ENCODE measurements around the gene WDR72.
"Not testable (repeated sequence)": the region's sequence is repeated elsewhere in the genome, so short reads cannot be mapped to it uniquely, and the experiment has no call there.

The WDR72 gene

GRCh38 chr15:53588773-53589172 lies 170.7 kb downstream of the WDR72 start:
- DNase-seq, result no peak

- peak; percentile 17 to 26 for DNase-seq
Measured at GRCh38 chr15:53586799-53587198, 172.7 kb downstream of the WDR72 start.

GRCh38 chr15:53581513-53581912 lies 177.9 kb downstream of the WDR72 start:
- no peak for DNase-seq

GRCh38 chr15:53580366-53580765 lies 179.1 kb downstream of the WDR72 start:
- no peak for DNase-seq

GRCh38 chr15:53576841-53577240 lies 182.6 kb downstream of the WDR72 start:
- DNase-seq, result no peak

- DNase-seq, result no peak
Measured at GRCh38 chr15:53573091-53573490, 186.4 kb downstream of the WDR72 start.

GRCh38 chr15:53569751-53570480 lies 189.5 kb downstream of the WDR72 start:
- DNase-seq, result no peak

- DNase-seq, result no peak
Measured at GRCh38 chr15:53566912-53567311, 192.6 kb downstream of the WDR72 start.

- DNase-seq, result no peak
Measured at GRCh38 chr15:53565721-53566120, 193.7 kb downstream of the WDR72 start.

- DNase-seq, result no peak
Measured at GRCh38 chr15:53564647-53565046, 194.8 kb downstream of the WDR72 start.

- DNase-seq, result no peak
Measured at GRCh38 chr15:53563627-53564026, 195.8 kb downstream of the WDR72 start.

- DNase-seq, result no peak
Measured at GRCh38 chr15:53559364-53560277, 199.8 kb downstream of the WDR72 start.

GRCh38 chr15:53558384-53558783 lies 201.1 kb downstream of the WDR72 start:
- DNase-seq, result no peak

GRCh38 chr15:53555226-53555625 lies 204.2 kb downstream of the WDR72 start:
- no peak for DNase-seq

- no peak for DNase-seq
Measured at GRCh38 chr15:53549697-53550305, 209.7 kb downstream of the WDR72 start.

GRCh38 chr15:53548236-53548635 lies 211.2 kb downstream of the WDR72 start:
- no peak for DNase-seq

- not testable (repeated sequence) for DNase-seq
Measured at GRCh38 chr15:53540626-53541300, 218.7 kb downstream of the WDR72 start.

GRCh38 chr15:53539878-53540277 lies 219.6 kb downstream of the WDR72 start:
- no peak for DNase-seq

GRCh38 chr15:53536479-53537120 lies 222.9 kb downstream of the WDR72 start:
- DNase-seq, result no peak

- DNase-seq, result no peak
Measured at GRCh38 chr15:53535886-53536285, 223.6 kb downstream of the WDR72 start.

GRCh38 chr15:53534105-53534839 lies 225.2 kb downstream of the WDR72 start:
- no peak for DNase-seq

GRCh38 chr15:53530761-53531160 lies 228.7 kb downstream of the WDR72 start:
- no peak for DNase-seq
